Progenitor cell of endocrine pancreas (in vitro differentiated cells): Measurements from ENCODE around the gene HOXB6. TPM values are rescaled to one million over a fixed set of nuclear protein-coding genes. Genes with fewer than 3 reads are reported as not detected.

Experiments
- DNase-seq: peaks from one replicate; pipeline ENCODE4 v3.0.0; 2021; ENCODE audit warnings: low spot score; ENCODE audit not compliant: unreplicated experiment
- H3K27ac Mint-ChIP-seq: 2 replicates; pipeline ENCODE4 v1.8.0; 2021; ENCODE audit warnings: mild to moderate bottlenecking, moderate library complexity, mixed read lengths
- H3K27me3 Mint-ChIP-seq: 2 replicates; pipeline ENCODE4 v1.8.0; 2021; ENCODE audit warnings: mixed read lengths
- H3K36me3 Mint-ChIP-seq: 2 replicates; pipeline ENCODE4 v1.8.0; 2022; ENCODE audit warnings: mixed read lengths; ENCODE audit not compliant: insufficient read depth
- H3K4me1 Mint-ChIP-seq: 2 replicates; pipeline ENCODE4 v1.8.0; 2021; ENCODE audit warnings: low read depth, mixed read lengths
- H3K4me3 Mint-ChIP-seq: 2 replicates; pipeline ENCODE4 v1.8.0; 2021; ENCODE audit warnings: low read depth, mild to moderate bottlenecking, moderate library complexity, mixed read lengths
- H3K9me3 Mint-ChIP-seq: 2 replicates; pipeline ENCODE4 v1.8.0; 2021; ENCODE audit warnings: low read depth, mixed read lengths
- CTCF ChIP-seq: fragments of 200-600 bp; sonication (generic); IDR thresholded peaks from one replicate; pipeline ENCODE4 v1.5.0; 2021; ENCODE audit warnings: antibody characterized with exemption, mild to moderate bottlenecking; ENCODE audit not compliant: unreplicated experiment
- total RNA-seq: library from RNA; stranded (reverse); gene quantifications from 2 replicates; pipeline ENCODE4 v1.2.1, GENCODE V29; 2021

HOXB6 gene
- total RNA-seq, 1 donor from 2014 or later = 0.96 TPM

- Mint-ChIP-seq H3K27ac (no peak overlapping the region), H3K4me1 (peaks cover 2% of the 10 kb centered on the region), H3K36me3 (no peaks in the 10 kb centered on the region), H3K9me3 (no peaks in the 10 kb centered on the region), H3K27me3 (peaks cover 93% of the 10 kb centered on the region), H3K4me3 (no peak overlapping the region)
- DNase-seq = no peak
- no peak for TF ChIP-seq CTCF
Observed at GRCh38 chr17:48645639-48646182, 40.9 kb upstream of the HOXB6 start.

- no peak overlapping the region for H3K4me3 Mint-ChIP-seq
- DNase-seq = no peak
- no peaks in the 10 kb centered on the region for H3K36me3 Mint-ChIP-seq
- peaks cover 2% of the 10 kb centered on the region for H3K4me1 Mint-ChIP-seq
- H3K9me3 Mint-ChIP-seq = no peaks in the 10 kb centered on the region
- peaks cover 94% of the 10 kb centered on the region for H3K27me3 Mint-ChIP-seq
- no peak for TF ChIP-seq CTCF
- H3K27ac Mint-ChIP-seq = no peak overlapping the region
Observed at GRCh38 chr17:48644910-48645557, 40.2 kb upstream of the HOXB6 start.

GRCh38 chr17:48644159-48644558, 39.4 kb upstream of the HOXB6 start:
- peaks cover 2% of the 10 kb centered on the region for H3K4me1 Mint-ChIP-seq
- no peak for TF ChIP-seq CTCF
- DNase-seq = no peak
- no peak overlapping the region for H3K27ac Mint-ChIP-seq
- peaks cover 94% of the 10 kb centered on the region for H3K27me3 Mint-ChIP-seq
- no peaks in the 10 kb centered on the region for H3K36me3 Mint-ChIP-seq
- H3K9me3 Mint-ChIP-seq = no peaks in the 10 kb centered on the region
- no peak overlapping the region for H3K4me3 Mint-ChIP-seq

- no peak overlapping the region for H3K4me3 Mint-ChIP-seq
- no peaks in the 10 kb centered on the region for H3K36me3 Mint-ChIP-seq
- H3K4me1 Mint-ChIP-seq = peaks cover 2% of the 10 kb centered on the region
- H3K27me3 Mint-ChIP-seq = peaks cover 95% of the 10 kb centered on the region
- no peak for TF ChIP-seq CTCF
- no peak for DNase-seq
- H3K9me3 Mint-ChIP-seq = no peaks in the 10 kb centered on the region
- H3K27ac Mint-ChIP-seq = no peak overlapping the region
Observed at GRCh38 chr17:48643697-48644012, 38.9 kb upstream of the HOXB6 start.

GRCh38 chr17:48642843-48643696, 38.3 kb upstream of the HOXB6 start:
- H3K4me3 Mint-ChIP-seq = no peak overlapping the region
- TF ChIP-seq CTCF = no peak
- no peak for DNase-seq
- peaks cover 95% of the 10 kb centered on the region for H3K27me3 Mint-ChIP-seq
- H3K9me3 Mint-ChIP-seq = no peaks in the 10 kb centered on the region
- H3K4me1 Mint-ChIP-seq = peaks cover 2% of the 10 kb centered on the region
- H3K36me3 Mint-ChIP-seq = no peaks in the 10 kb centered on the region
- H3K27ac Mint-ChIP-seq = no peak overlapping the region
